ENCODE data around the gene DHRS2.

Gene DHRS2

DNA sequence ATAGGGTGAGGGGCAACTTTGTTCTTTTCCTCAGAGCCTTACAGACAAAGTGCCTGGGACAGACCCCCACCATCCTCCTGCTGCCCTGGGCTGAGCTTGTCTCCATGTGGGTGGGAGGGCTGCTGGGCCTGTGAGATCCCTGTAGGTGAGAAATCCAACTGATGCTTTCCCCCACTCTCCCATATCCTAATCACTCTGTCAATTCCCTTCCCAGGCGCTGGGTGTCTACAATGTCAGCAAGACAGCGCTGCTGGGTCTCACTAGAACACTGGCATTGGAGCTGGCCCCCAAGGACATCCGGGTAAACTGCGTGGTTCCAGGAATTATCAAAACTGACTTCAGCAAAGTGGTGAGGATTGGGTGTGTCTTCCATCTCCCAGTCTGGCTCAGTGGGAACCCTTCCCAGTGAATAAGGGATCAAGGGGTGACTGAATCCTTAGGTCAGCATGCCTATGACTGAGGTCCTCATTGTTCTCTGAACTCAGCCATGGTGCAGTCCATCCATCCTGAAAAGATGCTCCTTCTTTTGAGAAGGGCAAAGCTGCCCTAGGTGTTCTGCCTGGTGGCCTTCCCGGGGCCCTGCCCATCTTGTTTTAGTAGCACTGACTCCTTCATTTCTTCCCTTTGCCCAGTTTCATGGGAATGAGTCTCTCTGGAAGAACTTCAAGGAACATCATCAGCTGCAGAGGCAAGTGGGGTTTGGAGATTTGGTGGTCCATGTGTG is 8.2 kb downstream of the DHRS2 start:
- Histone ChIP-seq H3K9me3 (replicated peaks in 1 of 11) (no peaks in the 10 kb centered on the region), H4K20me1 (no peaks in the 10 kb centered on the region), H3K9ac (no peak overlapping the region), H3K4me2 (no peak overlapping the region), H3K27me3 (no peaks in the 10 kb centered on the region), H3K4me1 (peaks cover 0 to 16% (median 6%) of the 10 kb centered on the region in 10 experiments; a peak in 10 of 20 replicates), H3K36me3 (no peaks in the 10 kb centered on the region), H3K27ac (no peak overlapping the region), H3K4me3 (no peak overlapping the region)
- no peak for TF ChIP-seq Cebpa-rat (IDR thresholded peaks at IDR 0.05)

- Histone ChIP-seq H3K36me3 (no peaks in the 10 kb centered on the region), H3K4me1 (peaks cover 0 to 16% (median 6%) of the 10 kb centered on the region in 10 experiments; a peak in 10 of 20 replicates), H3K9ac (no peak overlapping the region), H4K20me1 (no peaks in the 10 kb centered on the region), H3K9me3 (replicated peaks in 1 of 11) (no peaks in the 10 kb centered on the region), H3K4me3 (no peak overlapping the region), H3K4me2 (no peak overlapping the region), H3K27ac (no peak overlapping the region), H3K27me3 (no peaks in the 10 kb centered on the region)
- TF ChIP-seq Cebpa-rat (IDR thresholded peaks at IDR 0.05) = no peak
These were observed 8.8 kb downstream of the DHRS2 start for GRCh38 chr14:23644919-23645336.

GRCh38 chr14:23645504-23645811 is 9.3 kb downstream of the DHRS2 start:
- peaks cover 0 to 16% (median 6%) of the 10 kb centered on the region in 10 experiments; a peak in 10 of 20 replicates for H3K4me1 ChIP-seq
- H4K20me1 ChIP-seq = no peaks in the 10 kb centered on the region
- no peak overlapping the region for H3K27ac ChIP-seq
- no peaks in the 10 kb centered on the region for H3K9me3 ChIP-seq (replicated peaks in 1 of 11)
- no peak overlapping the region for H3K4me2 ChIP-seq
- no peak overlapping the region for H3K9ac ChIP-seq
- no peak overlapping the region for H3K4me3 ChIP-seq
- no peaks in the 10 kb centered on the region for H3K36me3 ChIP-seq
- no peak for TF ChIP-seq Cebpa-rat (IDR thresholded peaks at IDR 0.05)
- no peaks in the 10 kb centered on the region for H3K27me3 ChIP-seq

DNA sequence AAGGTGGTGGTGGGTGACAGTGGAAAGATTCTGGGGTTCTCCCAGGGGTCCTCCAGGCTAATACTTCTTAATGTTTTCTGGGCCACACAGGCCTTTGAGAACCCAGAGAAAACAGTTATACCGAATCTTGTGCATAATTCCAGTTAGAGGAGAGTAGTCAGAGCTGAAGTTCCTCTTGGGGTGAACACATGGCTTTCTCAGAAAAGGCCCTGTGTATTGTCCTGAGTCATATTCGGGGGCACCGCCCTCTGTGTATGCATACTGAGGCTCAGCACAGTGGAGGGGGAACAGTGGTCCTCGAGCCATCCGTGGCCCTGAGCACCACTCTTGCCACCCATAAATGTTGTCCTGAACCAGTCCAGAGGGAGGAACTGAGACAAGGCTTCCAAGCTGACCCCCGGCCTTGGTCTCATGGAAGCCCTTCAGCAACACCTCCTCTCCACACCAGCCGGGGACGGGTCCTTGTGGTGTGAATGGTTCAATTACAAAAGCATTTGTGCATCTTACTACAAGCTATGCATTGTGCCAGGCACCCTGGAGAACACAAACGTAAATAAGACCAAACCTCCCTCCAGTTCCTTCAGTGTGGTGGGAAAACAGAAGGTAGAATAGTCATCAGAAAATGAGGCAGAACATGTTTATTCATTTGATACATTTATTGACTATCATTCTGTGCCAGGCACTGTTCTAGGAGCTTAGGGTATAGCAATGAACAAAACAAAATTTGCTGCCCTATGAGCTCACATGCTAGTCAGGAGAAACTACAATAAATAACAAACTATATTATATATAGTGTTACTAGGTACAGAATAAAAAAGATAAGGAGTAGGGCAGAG is 9.9 kb downstream of the DHRS2 start:
- Histone ChIP-seq H3K27me3 (no peaks in the 10 kb centered on the region), H3K36me3 (no peaks in the 10 kb centered on the region), H3K4me1 (peaks cover 0 to 16% (median 6%) of the 10 kb centered on the region in 10 experiments; a peak in 10 of 20 replicates), H3K4me3 (no peak overlapping the region), H3K27ac (no peak overlapping the region), H3K9me3 (replicated peaks in 1 of 11) (no peaks in the 10 kb centered on the region), H3K9ac (no peak overlapping the region), H4K20me1 (no peaks in the 10 kb centered on the region), H3K4me2 (no peak overlapping the region)
- TF ChIP-seq Cebpa-rat (IDR thresholded peaks at IDR 0.05) = no peak

DNA sequence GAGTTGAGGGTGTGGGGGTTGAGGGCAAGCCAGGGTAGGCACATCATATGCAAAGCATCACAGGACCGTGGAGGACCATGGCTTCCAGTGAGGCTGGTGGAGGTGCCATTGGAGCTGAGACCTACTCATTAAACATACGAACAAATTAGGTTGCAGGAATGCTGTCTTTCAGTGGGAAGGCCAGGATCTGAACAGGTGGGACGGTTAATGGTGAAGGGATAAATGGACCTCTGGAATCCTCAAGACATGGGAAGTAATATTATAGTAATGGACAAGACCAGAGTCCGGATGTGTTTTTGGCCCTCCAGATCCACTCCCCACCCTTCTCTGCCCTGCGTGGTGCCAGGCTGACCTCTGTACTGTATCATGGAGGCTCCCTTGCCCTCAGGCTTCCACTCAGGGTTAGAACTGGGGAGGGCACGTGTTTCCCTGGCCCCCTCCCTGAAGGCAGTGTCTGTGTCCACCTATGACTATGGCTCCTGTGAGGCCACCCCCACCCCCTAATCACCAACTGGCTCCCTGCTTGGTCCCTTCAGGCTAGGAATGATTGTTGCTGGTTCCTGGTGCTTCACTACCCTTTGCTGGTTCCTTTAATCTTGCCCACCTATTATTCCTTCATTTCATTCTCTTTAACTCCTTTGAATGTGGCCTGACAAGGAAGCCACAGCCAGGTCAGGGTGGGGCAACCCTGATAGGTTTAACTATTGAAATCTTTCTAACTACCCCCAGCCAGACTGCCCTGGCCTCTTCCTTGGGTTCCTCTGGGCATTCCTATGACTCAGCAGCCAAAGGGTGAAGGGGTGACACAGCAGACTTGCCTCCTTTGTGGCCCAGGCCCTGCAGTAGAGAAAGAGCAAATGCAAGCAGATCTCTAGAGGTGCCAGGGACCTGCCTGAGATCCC is 10.7 kb downstream of the DHRS2 start:
- TF ChIP-seq Cebpa-rat (IDR thresholded peaks at IDR 0.05) = no peak
- H3K27me3 ChIP-seq = no peaks in the 10 kb centered on the region
- H4K20me1 ChIP-seq = no peaks in the 10 kb centered on the region
- peak overlapping the region in 2 of 11 experiments; percentile 5 to 30; a peak in 2 of 22 replicates for H3K4me2 ChIP-seq
- H3K4me3 ChIP-seq = no peak overlapping the region
- H3K27ac ChIP-seq = no peak overlapping the region
- H3K36me3 ChIP-seq = no peaks in the 10 kb centered on the region
- H3K4me1 ChIP-seq = peaks cover 0 to 13% (median 3%) of the 10 kb centered on the region in 10 experiments; a peak in 10 of 20 replicates
- no peaks in the 10 kb centered on the region for H3K9me3 ChIP-seq (replicated peaks in 1 of 11)
- H3K9ac ChIP-seq = no peak overlapping the region

- Histone ChIP-seq H3K4me1 (peaks cover 0 to 6% (median 0%) of the 10 kb centered on the region in 10 experiments; a peak in 2 of 20 replicates), H3K4me2 (peak overlapping the region in 2 of 11 experiments; percentile 5 to 30; a peak in 2 of 22 replicates), H3K27me3 (no peaks in the 10 kb centered on the region), H3K9me3 (replicated peaks in 1 of 11) (no peaks in the 10 kb centered on the region), H3K27ac (no peak overlapping the region), H3K36me3 (no peaks in the 10 kb centered on the region), H3K4me3 (no peak overlapping the region), H3K9ac (no peak overlapping the region), H4K20me1 (no peaks in the 10 kb centered on the region)
- TF ChIP-seq Cebpa-rat (IDR thresholded peaks at IDR 0.05) = no peak
These were observed 11.5 kb downstream of the DHRS2 start for GRCh38 chr14:23647619-23648018.

DNA sequence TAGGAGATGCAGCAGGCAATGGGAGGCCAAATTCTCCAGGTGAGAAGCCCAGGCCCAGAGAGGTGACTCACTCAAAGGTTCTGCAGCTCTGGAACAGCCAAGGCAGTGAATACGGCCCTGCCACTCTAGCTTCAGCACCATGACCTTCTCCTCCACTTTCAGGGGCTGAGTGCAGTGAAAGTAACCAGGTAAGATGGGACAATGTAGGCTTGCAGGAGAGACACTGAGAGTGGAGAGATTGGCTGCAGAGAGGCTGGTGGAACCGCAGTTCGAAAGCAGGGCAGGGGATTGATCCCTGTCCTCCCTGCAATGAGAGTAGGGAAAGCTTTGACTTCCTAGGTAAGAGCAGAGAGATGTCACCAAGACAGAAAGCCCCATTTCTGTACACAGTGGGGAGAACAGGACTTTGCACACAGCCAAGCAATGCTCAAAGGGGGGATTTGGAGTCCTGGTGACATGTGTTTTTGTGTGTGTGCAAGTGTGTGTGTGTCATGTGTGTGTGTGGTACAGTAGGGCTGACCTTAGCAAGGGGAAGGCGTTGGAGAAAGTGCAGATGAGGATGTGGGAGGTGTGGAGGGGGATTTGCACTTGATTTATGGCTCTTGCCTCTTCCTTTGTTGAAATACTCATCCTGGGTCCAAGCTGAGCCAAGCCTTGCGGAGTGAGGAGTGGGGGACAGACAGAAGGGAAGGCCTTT is 12.7 kb downstream of the DHRS2 start:
- Histone ChIP-seq H3K4me2 (no peak overlapping the region), H4K20me1 (no peaks in the 10 kb centered on the region), H3K4me1 (peaks cover 0 to 6% (median 0%) of the 10 kb centered on the region in 10 experiments; a peak in 2 of 20 replicates), H3K9ac (no peak overlapping the region), H3K27ac (no peak overlapping the region), H3K36me3 (no peaks in the 10 kb centered on the region), H3K27me3 (no peaks in the 10 kb centered on the region), H3K9me3 (replicated peaks in 1 of 11) (0 out of 22 replicates have a peak, but pooled peaks cover 0 to 1% (median 0%) of the 10 kb centered on the region in 11 experiments), H3K4me3 (no peak overlapping the region)
- TF ChIP-seq Cebpa-rat (IDR thresholded peaks at IDR 0.05) = no peak

- H4K20me1 ChIP-seq = no peaks in the 10 kb centered on the region
- no peak overlapping the region for H3K4me2 ChIP-seq
- no peaks in the 10 kb centered on the region for H3K27me3 ChIP-seq
- H3K27ac ChIP-seq = no peak overlapping the region
- peaks cover 0 to 5% (median 0%) of the 10 kb centered on the region in 11 experiments; a peak in 1 of 22 replicates for H3K9me3 ChIP-seq (replicated peaks in 1 of 11)
- H3K36me3 ChIP-seq = no peaks in the 10 kb centered on the region
- no peak for TF ChIP-seq Cebpa-rat (IDR thresholded peaks at IDR 0.05)
- no peak overlapping the region for H3K9ac ChIP-seq
- no peak overlapping the region for H3K4me3 ChIP-seq
- H3K4me1 ChIP-seq = peaks cover 0 to 6% (median 0%) of the 10 kb centered on the region in 10 experiments; a peak in 2 of 20 replicates
These were observed 14.3 kb downstream of the DHRS2 start for GRCh38 chr14:23650506-23650905.
